Measurements from ENCODE around the gene SON. TPM values are rescaled to one million over a fixed set of nuclear protein-coding genes. Genes with fewer than 3 reads are reported as not detected.

The SON gene
- total and polyA plus RNA-seq, 2 of the 13 experiments (the other 11 are each of a cell fraction or from before 2014, with no cell fraction given), result 61.3 to 78.3 TPM

DNA sequence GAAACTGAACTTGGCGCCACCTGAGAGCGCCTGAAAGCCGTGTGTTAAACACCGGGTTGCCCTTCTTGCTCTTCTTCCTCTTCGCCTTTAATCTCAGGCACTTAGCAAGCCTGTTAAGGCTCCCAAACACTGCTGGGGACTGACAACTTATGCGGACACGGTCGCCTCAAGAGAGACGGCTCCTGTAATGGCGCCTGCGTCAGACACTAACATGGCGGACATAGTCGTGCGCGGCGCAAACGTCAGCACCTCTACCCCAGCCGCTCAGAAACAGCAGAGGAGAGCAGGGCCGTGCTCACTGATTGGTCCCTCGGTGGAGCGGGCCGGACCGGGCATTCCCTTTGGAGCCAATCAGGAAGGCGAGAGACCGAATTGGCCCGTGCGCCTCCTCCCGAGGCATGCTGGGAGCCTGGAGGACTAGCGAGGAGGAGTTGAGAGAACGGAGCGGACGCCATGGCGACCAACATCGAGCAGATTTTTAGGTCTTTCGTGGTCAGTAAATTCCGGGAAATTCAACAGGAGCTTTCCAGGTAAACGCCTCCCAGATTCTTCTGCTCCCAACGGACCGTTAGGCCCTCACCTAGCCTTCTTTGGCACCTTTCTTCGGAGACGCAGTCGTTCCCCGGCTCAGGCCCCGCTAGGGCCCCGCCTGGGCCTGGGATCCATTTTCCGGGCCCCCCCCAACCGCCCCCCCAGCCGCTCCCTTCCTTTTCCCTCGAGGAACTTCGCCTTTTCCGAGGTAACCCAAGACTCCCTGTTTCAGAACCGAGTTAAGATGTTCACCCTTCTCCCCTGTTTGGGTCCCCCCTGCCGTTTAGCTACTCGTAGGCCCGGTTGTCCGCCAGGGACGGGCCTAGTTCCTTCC, at the start of gene SON (continued):
- TF ChIP-seq KAT8 (CRISPR knock-in tag; IDR thresholded peaks at IDR 0.05) (peak; percentile 91), REL (CRISPR knock-in tag; conservative IDR thresholded peaks at IDR 0.05) (no peak), ZNF441 (CRISPR knock-in tag; IDR thresholded peaks at IDR 0.05; ENCODE audit: borderline replicate concordance) (0 out of 2 replicates have a peak, but pooled peaks have one; percentile 12), ZNF530 (CRISPR knock-in tag; IDR thresholded peaks at IDR 0.05; ENCODE audit: low read depth) (no peak), CAMTA2 (CRISPR knock-in tag; IDR thresholded peaks at IDR 0.05; ENCODE audit: borderline replicate concordance) (no peak), ZNF251 (CRISPR knock-in tag; IDR thresholded peaks at IDR 0.05) (no peak), ZNF83 (CRISPR knock-in tag; IDR thresholded peaks at IDR 0.05; ENCODE audit: borderline replicate concordance) (no peak), RBFOX2 (IDR thresholded peaks at IDR 0.05; ENCODE audit: low read depth, low read length) (peak; percentile 73), KMT2B (CRISPR knock-in tag; IDR thresholded peaks at IDR 0.05) (peak; percentile 65; the same call in 1 of the 2 replicates), ZNF24 (IDR thresholded peaks at IDR 0.05) (no peak), CHD2 (IDR thresholded peaks at IDR 0.05; ENCODE audit: low read depth, low read length) (no peak), ZNF589 (CRISPR knock-in tag; conservative IDR thresholded peaks at IDR 0.05) (no peak), HNF4A (CRISPR knock-in tag; IDR thresholded peaks at IDR 0.05) (no peak), KLF9 (CRISPR knock-in tag; IDR thresholded peaks at IDR 0.05; ENCODE audit: low read depth) (no peak), ZNF720 (CRISPR knock-in tag; IDR thresholded peaks at IDR 0.05) (no peak), ZFP1 (CRISPR knock-in tag; IDR thresholded peaks at IDR 0.05) (no peak; the same call in 1 of the 2 replicates), IRF2 (CRISPR knock-in tag; IDR thresholded peaks at IDR 0.05) (peak; percentile 56; the same call in 1 of the 2 replicates), TCF7L2 (IDR thresholded peaks at IDR 0.05; ENCODE audit: low read depth, low read length) (no peak), NFYB (CRISPR knock-in tag; IDR thresholded peaks at IDR 0.05) (peak; percentile 98), KDM4B (CRISPR knock-in tag; IDR thresholded peaks at IDR 0.05) (0 out of 2 replicates have a peak, but pooled peaks have one; percentile 56)
- TF ChIP-seq, protein P1, sequence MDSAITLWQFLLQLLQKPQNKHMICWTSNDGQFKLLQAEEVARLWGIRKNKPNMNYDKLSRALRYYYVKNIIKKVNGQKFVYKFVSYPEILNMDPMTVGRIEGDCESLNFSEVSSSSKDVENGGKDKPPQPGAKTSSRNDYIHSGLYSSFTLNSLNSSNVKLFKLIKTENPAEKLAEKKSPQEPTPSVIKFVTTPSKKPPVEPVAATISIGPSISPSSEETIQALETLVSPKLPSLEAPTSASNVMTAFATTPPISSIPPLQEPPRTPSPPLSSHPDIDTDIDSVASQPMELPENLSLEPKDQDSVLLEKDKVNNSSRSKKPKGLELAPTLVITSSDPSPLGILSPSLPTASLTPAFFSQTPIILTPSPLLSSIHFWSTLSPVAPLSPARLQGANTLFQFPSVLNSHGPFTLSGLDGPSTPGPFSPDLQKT (CRISPR knock-in tag; IDR thresholded peaks at IDR 0.05; ENCODE audit: borderline replicate concordance), result no peak
- TF ChIP-seq, protein P2, sequence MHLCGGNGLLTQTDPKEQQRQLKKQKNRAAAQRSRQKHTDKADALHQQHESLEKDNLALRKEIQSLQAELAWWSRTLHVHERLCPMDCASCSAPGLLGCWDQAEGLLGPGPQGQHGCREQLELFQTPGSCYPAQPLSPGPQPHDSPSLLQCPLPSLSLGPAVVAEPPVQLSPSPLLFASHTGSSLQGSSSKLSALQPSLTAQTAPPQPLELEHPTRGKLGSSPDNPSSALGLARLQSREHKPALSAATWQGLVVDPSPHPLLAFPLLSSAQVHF (CRISPR knock-in tag; IDR thresholded peaks at IDR 0.05), result no peak
- TF ChIP-seq, protein P3, sequence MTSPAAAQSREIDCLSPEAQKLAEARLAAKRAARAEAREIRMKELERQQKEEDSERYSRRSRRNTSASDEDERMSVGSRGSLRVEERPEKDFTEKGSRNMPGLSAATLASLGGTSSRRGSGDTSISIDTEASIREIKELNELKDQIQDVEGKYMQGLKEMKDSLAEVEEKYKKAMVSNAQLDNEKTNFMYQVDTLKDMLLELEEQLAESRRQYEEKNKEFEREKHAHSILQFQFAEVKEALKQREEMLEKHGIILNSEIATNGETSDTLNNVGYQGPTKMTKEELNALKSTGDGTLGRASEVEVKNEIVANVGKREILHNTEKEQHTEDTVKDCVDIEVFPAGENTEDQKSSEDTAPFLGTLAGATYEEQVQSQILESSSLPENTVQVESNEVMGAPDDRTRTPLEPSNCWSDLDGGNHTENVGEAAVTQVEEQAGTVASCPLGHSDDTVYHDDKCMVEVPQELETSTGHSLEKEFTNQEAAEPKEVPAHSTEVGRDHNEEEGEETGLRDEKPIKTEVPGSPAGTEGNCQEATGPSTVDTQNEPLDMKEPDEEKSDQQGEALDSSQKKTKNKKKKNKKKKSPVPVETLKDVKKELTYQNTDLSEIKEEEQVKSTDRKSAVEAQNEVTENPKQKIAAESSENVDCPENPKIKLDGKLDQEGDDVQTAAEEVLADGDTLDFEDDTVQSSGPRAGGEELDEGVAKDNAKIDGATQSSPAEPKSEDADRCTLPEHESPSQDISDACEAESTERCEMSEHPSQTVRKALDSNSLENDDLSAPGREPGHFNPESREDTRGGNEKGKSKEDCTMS (CRISPR knock-in tag; conservative IDR thresholded peaks at IDR 0.05), result no peak
- TF ChIP-seq, protein P4, sequence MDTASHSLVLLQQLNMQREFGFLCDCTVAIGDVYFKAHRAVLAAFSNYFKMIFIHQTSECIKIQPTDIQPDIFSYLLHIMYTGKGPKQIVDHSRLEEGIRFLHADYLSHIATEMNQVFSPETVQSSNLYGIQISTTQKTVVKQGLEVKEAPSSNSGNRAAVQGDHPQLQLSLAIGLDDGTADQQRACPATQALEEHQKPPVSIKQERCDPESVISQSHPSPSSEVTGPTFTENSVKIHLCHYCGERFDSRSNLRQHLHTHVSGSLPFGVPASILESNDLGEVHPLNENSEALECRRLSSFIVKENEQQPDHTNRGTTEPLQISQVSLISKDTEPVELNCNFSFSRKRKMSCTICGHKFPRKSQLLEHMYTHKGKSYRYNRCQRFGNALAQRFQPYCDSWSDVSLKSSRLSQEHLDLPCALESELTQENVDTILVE (CRISPR knock-in tag; IDR thresholded peaks at IDR 0.05), result peak; percentile 56; the same call in 1 of the 2 replicates
- TF ChIP-seq, protein P5, sequence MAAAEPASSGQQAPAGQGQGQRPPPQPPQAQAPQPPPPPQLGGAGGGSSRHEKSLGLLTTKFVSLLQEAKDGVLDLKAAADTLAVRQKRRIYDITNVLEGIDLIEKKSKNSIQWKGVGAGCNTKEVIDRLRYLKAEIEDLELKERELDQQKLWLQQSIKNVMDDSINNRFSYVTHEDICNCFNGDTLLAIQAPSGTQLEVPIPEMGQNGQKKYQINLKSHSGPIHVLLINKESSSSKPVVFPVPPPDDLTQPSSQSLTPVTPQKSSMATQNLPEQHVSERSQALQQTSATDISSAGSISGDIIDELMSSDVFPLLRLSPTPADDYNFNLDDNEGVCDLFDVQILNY (CRISPR knock-in tag; conservative IDR thresholded peaks at IDR 0.05), result 0 out of 2 replicates have a peak, but pooled peaks have one; percentile 43

All from HepG2 (cell line).